HCT116 (cell line): ENCODE results near the gene DNAJC8.

ENCODE experiments used
- CEBPB ChIP-seq: IDR thresholded peaks from 2 replicates; pipeline ENCODE4 v1.6.1; 2012; ENCODE audit warnings: low read depth
- CTCF ChIP-seq, 3 experiments: fragments of 200-600 bp in 1 of 3; sonication (generic) in 1 of 3; IDR thresholded peaks in 2 of 3; conservative IDR thresholded peaks in 1 of 3; 2 replicates each; pipeline ENCODE4 v1.5.1; 2012 to 2017; ENCODE audit warnings: low read depth in 2 of 3, low read length in 2 of 3, antibody characterized with exemption in 1 of 3, borderline replicate concordance in 1 of 3, control low read depth in 1 of 3, mild to moderate bottlenecking in 1 of 3, mixed read lengths in 1 of 3, mixed run types in 1 of 3, moderate library complexity in 1 of 3; ENCODE audit not compliant: insufficient read depth in 1 of 3
- EZH2 ChIP-seq: fragments of 200-600 bp; sonication (generic); IDR thresholded peaks from 2 replicates; pipeline ENCODE4 v1.6.1; 2017; ENCODE audit warnings: antibody characterized with exemption, mixed run types
- JUND ChIP-seq: IDR thresholded peaks from 2 replicates; pipeline ENCODE4 v1.6.1; 2012
- MAX ChIP-seq: IDR thresholded peaks from 2 replicates; pipeline ENCODE4 v1.6.1; 2012
- POLR2A ChIP-seq: IDR thresholded peaks from 2 replicates; pipeline ENCODE4 v1.7.0; 2011; ENCODE audit warnings: borderline replicate concordance; ENCODE audit not compliant: insufficient read depth, insufficient read length; ENCODE audit errors: extremely low read depth
- POLR2AphosphoS5 ChIP-seq: IDR thresholded peaks from 2 replicates; pipeline ENCODE4 v1.6.1; 2011; ENCODE audit warnings: mild to moderate bottlenecking, low read depth, low read length, moderate library complexity
- RAD21 ChIP-seq: IDR thresholded peaks from 2 replicates; pipeline ENCODE4 v1.6.1; 2012; ENCODE audit warnings: low read depth, mild to moderate bottlenecking
- SIN3A ChIP-seq: IDR thresholded peaks from 2 replicates; pipeline ENCODE4 v1.6.1; 2012; ENCODE audit warnings: low read depth

GRCh38 chr1:28278763-28279162, 45.9 kb upstream of the DNAJC8 start:
- TF ChIP-seq CTCF (IDR thresholded peaks at IDR 0.05 in 2 of 3, conservative IDR thresholded peaks at IDR 0.05 in 1 of 3; ENCODE audit: borderline replicate concordance in 1 of 3, insufficient read depth in 1 of 3, low read depth in 2 of 3, low read length in 2 of 3) (no peak), POLR2A (no peak), JUND (no peak), POLR2AphosphoS5 (no peak), RAD21 (no peak), MAX (no peak), EZH2 (no peak), SIN3A (no peak), CEBPB (no peak)
